OCI-LY3 (cell line): Measurements from ENCODE around the gene RMP24.

Experiments used
- CTCF ChIP-seq: fragments of 200-600, 300-600 bp; sonication (generic); IDR thresholded peaks from 2 replicates; pipeline ENCODE4 v1.5.1; 2014; ENCODE audit warnings: antibody characterized with exemption, low read length, low read depth
- EZH2phosphoT487 ChIP-seq: fragments of 200-600 bp; shearing (Covaris generic); IDR thresholded peaks from 2 replicates; pipeline ENCODE4 v1.6.1; 2018; ENCODE audit warnings: antibody characterized with exemption, mixed run types, low read depth

- no peak for TF ChIP-seq CTCF
- TF ChIP-seq EZH2phosphoT487, result no peak
Measured at GRCh38 chr18:35982409-35983114, 10.1 kb downstream of the RMP24 start.
